ENCODE measurements around the gene NDRG4.
"Not testable (repeated sequence)": the region's sequence is repeated elsewhere in the genome, so short reads cannot be mapped to it uniquely, and the experiment has no call there.

The NDRG4 gene

GRCh38 chr16:58465817-58466216 is 34.1 kb upstream of the NDRG4 start:
- no peak for DNase-seq

- DNase-seq, result no peak
Measured at GRCh38 chr16:58466396-58466795, 33.5 kb upstream of the NDRG4 start.

DNA sequence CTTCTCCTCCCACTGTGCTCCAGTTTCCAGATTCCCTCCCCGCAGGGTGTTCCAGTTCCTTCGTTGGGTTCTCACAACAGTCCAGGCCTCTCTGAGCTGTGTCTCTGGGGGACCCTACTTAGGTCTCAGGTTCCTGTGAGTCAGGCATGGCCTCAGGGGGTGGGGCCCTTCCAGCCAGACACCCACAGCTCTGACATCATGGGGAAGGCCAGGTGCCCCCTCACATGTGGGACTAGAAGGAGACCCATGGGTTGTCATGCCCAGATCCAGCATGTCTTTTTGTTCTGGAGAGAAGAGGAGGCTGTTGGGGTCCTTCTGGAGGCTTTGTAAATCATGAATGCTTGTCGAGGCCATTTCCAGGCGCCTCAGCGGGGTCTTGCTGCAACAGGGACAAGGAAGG is 32.0 kb upstream of the NDRG4 start:
- no peak for DNase-seq

DNA sequence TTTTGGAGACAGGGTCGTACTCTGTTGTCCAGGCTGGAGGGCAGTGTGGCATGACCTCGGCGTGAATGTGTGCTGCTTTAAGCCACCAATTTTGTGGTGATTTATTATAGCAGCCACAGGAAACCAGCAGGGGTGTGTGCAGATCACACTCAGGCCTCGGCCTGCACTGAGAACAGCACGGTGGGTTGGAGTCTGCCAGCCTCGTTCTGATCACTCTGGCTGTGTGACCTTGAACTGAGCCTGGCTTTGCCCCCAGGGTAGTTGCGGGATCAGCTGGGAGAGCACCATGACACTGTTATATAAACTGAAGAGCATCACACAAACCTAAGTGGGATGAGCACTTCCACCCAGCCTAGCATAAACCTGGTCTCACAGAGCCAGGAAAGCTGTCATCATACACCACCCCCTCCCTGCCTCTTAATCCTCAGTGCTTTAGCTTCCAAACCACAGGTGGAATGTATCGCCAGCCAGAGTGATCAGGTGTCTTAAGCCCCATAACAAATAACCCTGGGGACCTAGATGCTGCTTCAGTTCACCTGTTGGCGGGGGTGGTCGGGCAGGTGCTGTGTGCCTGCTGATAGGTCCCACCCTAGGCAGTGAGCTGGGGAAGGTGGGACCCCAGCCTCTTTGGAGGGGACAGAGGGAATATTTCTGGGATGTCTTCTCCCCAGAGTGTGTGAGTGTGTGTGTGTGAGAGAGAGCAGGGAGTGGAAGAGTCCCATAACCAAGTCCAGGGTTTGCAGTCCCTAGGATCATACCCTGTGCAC is 28.6 kb upstream of the NDRG4 start:
- no peak for DNase-seq

GRCh38 chr16:58472266-58472665 is 27.7 kb upstream of the NDRG4 start:
- DNase-seq, result no peak

- DNase-seq, result no peak
Measured at GRCh38 chr16:58472827-58473226, 27.1 kb upstream of the NDRG4 start.

- no peak for DNase-seq
Measured at GRCh38 chr16:58474296-58474695, 25.6 kb upstream of the NDRG4 start.

GRCh38 chr16:58475091-58475619 is 24.8 kb upstream of the NDRG4 start:
- no peak for DNase-seq

GRCh38 chr16:58476791-58477190 is 23.2 kb upstream of the NDRG4 start:
- no peak for DNase-seq

- no peak for DNase-seq
Measured at GRCh38 chr16:58478427-58478826, 21.5 kb upstream of the NDRG4 start.

GRCh38 chr16:58481226-58481869 is 18.6 kb upstream of the NDRG4 start:
- no peak for DNase-seq

- no peak for DNase-seq
Measured at GRCh38 chr16:58481931-58482330, 18.0 kb upstream of the NDRG4 start.

- no peak for DNase-seq
Measured at GRCh38 chr16:58485184-58485887, 14.6 kb upstream of the NDRG4 start.

- peak; percentile 60 for DNase-seq
Measured at GRCh38 chr16:58487566-58488351, 12.2 kb upstream of the NDRG4 start.

- DNase-seq, result no peak
Measured at GRCh38 chr16:58488531-58488930, 11.4 kb upstream of the NDRG4 start.

DNA sequence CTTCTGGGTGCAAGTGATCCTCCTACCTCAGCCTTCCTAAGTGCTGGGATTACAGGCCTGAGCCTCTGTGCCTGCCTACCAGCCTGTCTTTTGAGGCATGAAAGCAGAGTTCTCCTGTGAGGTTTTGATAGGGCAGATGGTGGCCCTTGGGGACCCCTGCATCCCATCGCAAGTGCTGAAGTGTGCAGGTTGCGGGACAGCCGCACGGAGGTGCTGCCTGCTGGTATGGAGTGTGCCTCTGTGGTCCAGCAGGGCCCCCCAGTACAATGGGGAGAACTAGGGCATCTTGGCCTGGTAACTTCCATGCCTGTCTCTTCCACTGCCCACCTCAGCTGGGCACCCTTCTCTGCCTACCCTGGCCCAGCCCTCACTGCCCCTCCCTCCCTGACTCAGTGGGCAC is 9.9 kb upstream of the NDRG4 start:
- no peak for DNase-seq

DNA sequence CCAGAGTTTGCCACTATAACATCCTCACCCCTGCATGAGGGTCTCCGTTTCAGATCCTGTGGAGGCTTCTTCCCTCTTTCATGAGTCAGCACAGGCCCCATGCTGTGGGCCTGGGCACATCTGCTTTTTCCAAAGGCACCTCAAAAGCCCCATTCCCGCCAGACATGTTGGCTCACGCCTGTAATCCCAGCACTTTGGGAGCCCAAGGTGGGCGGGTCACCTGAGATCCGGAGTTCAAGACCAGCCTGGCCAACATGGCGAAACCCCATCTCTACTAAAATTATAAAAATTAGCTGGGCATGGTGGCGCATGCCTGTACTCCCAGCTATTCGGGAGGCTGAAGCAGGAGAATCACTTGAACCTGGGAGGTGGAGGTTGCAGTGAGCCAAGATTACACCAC is 9.4 kb upstream of the NDRG4 start:
- not testable (repeated sequence) for DNase-seq

- no peak for DNase-seq
Measured at GRCh38 chr16:58492066-58492465, 7.9 kb upstream of the NDRG4 start.

DNA sequence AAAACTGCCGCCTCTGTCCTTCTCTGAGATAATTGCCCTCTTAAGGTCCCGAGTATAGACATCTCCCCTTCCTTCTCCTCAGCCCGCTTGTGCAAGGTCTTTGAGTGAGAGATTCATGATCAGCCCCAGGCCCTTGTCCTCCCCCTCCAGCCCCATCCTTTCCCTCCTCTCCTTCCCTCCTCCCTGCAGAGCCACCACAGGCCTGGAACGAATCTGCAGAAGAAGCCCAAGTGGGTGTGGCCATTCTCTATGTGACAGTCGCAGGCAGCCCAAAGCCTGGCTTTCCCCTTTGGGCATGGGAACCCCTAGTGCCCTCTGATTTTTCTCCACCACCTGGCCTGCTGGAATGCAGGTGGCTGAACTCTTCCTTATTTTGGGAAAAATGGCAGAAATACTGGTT is 7.2 kb upstream of the NDRG4 start:
- no peak for DNase-seq

- DNase-seq, result no peak
Measured at GRCh38 chr16:58493756-58494431, 6.0 kb upstream of the NDRG4 start.

- peak; percentile 26 for DNase-seq
Measured at GRCh38 chr16:58494981-58495520, 4.9 kb upstream of the NDRG4 start.
